Neural cell (in vitro differentiated cells): Measurements from ENCODE around the gene OR5A1. TPM values are rescaled to one million over a fixed set of nuclear protein-coding genes. Genes with fewer than 3 reads are reported as not detected.
"Not testable (repeated sequence)": the region's sequence is repeated elsewhere in the genome, so short reads cannot be mapped to it uniquely, and the experiment has no call there.

Experiments used
- H2AFZ ChIP-seq: fragments of 200-600, 300-800 bp; sonication (generic), shearing (Covaris generic); 2 replicates; pipeline ENCODE4 v1.6.0; 2014; ENCODE audit warnings: low read depth, mild to moderate bottlenecking, antibody characterized with exemption, low read length, moderate library complexity
- H3F3A ChIP-seq: fragments of 200-600 bp; shearing (Covaris generic); 2 replicates; pipeline ENCODE4 v1.6.1; 2016; ENCODE audit warnings: mild to moderate bottlenecking, moderate library complexity, mixed read lengths, antibody characterized with exemption, low read length; ENCODE audit not compliant: insufficient read depth, poor library complexity, severe bottlenecking
- H3K27ac ChIP-seq: fragments of 200-600, 300-800 bp; sonication (generic), shearing (Covaris generic); 2 replicates; pipeline ENCODE4 v1.5.1; 2014; ENCODE audit warnings: mild to moderate bottlenecking, low read length, moderate library complexity
- H3K27me3 ChIP-seq: fragments of 300-800, 200-600 bp; sonication (generic), shearing (Covaris generic); 2 replicates; pipeline ENCODE4 v1.6.0; 2014; ENCODE audit warnings: mild to moderate bottlenecking, low read depth, low read length, moderate library complexity; ENCODE audit not compliant: insufficient read depth
- H3K36me3 ChIP-seq: fragments of 300-800, 200-600 bp; sonication (generic), shearing (Covaris generic); 2 replicates; pipeline ENCODE4 v1.5.1; 2014; ENCODE audit warnings: mild to moderate bottlenecking, antibody characterized with exemption, low read length, moderate library complexity; ENCODE audit not compliant: insufficient read depth
- H3K4me2 ChIP-seq: fragments of 300-800, 200-600 bp; sonication (generic), shearing (Covaris generic); 2 replicates; pipeline ENCODE4 v1.6.0; 2014; ENCODE audit warnings: mild to moderate bottlenecking, low read length
- H3K4me3 ChIP-seq: fragments of 300-800, 200-600 bp; sonication (generic), shearing (Covaris generic); 2 replicates; pipeline ENCODE4 v1.5.1; 2014; ENCODE audit warnings: mild to moderate bottlenecking, low read length, moderate library complexity
- H3K79me2 ChIP-seq: fragments of 200-600 bp; shearing (Covaris generic); replicated peaks from 2 replicates; pipeline ENCODE4 v1.6.0; 2014; ENCODE audit warnings: mild to moderate bottlenecking, low read length, moderate library complexity; ENCODE audit not compliant: insufficient read depth
- H3K9ac ChIP-seq: fragments of 300-800, 200-600 bp; sonication (generic), shearing (Covaris generic); 2 replicates; pipeline ENCODE4 v1.6.1; 2016; ENCODE audit warnings: mild to moderate bottlenecking, low read length, mixed read lengths
- H3K9me2 ChIP-seq: fragments of 200-600 bp; shearing (Covaris generic); 2 replicates; pipeline ENCODE4 v1.6.1; 2016; ENCODE audit warnings: mild to moderate bottlenecking, low read length, mixed read lengths; ENCODE audit not compliant: insufficient read depth
- H3K9me3 ChIP-seq: fragments of 200-600, 300-800 bp; sonication (generic), shearing (Covaris generic); 2 replicates; pipeline ENCODE4 v1.6.1; 2016; ENCODE audit warnings: mild to moderate bottlenecking, mixed run types, low read length, moderate library complexity, mixed read lengths
- H4K20me1 ChIP-seq: fragments of 200-600 bp; shearing (Covaris generic); 2 replicates; pipeline ENCODE4 v1.6.1; 2016; ENCODE audit warnings: mild to moderate bottlenecking, mixed run types; ENCODE audit not compliant: insufficient read depth
- EP300 ChIP-seq: fragments of 450-650 bp; conservative IDR thresholded peaks from 2 replicates; pipeline ENCODE4 v1.6.1; 2014; ENCODE audit warnings: antibody characterized with exemption, mild to moderate bottlenecking, moderate library complexity; ENCODE audit not compliant: poor library complexity, severe bottlenecking
- EZH2 ChIP-seq: fragments of 200-600, 300-800 bp; shearing (Covaris generic), sonication (generic); IDR thresholded peaks from 2 replicates; pipeline ENCODE4 v1.6.1; 2014; ENCODE audit warnings: antibody characterized with exemption, low read length, borderline replicate concordance, mild to moderate bottlenecking; ENCODE audit not compliant: insufficient read depth, poor library complexity, severe bottlenecking
- MXI1 ChIP-seq: fragments of 450-650 bp; conservative IDR thresholded peaks from 2 replicates; pipeline ENCODE4 v1.6.1; 2014; ENCODE audit warnings: antibody characterized with exemption, mild to moderate bottlenecking; ENCODE audit not compliant: poor library complexity, severe bottlenecking
- POLR2AphosphoS5 ChIP-seq: IDR thresholded peaks from 2 replicates; pipeline ENCODE4 v1.6.1; 2012
- RAD21 ChIP-seq: fragments of 450-650 bp; conservative IDR thresholded peaks from 2 replicates; pipeline ENCODE4 v1.6.1; 2014; ENCODE audit warnings: antibody characterized with exemption, mild to moderate bottlenecking, moderate library complexity
- SMC3 ChIP-seq: fragments of 450-650 bp; conservative IDR thresholded peaks from 2 replicates; pipeline ENCODE4 v1.6.1; 2014; ENCODE audit warnings: antibody characterized with exemption, mild to moderate bottlenecking, moderate library complexity; ENCODE audit not compliant: poor library complexity
- TAF1 ChIP-seq: IDR thresholded peaks from 2 replicates; pipeline ENCODE4 v1.6.1; 2012; ENCODE audit warnings: low read depth
- polyA plus RNA-seq: library from polyadenylated mRNA; depleted of rRNA; stranded (reverse); fragments of >200 nt; gene quantifications from 2 replicates; pipeline ENCODE4 v1.2.3, GENCODE V29; 2014
- TF ChIP-seq, protein P1 (sequence below): fragments of 450-650 bp; IDR thresholded peaks from 2 replicates; pipeline ENCODE4 v1.5.1; 2014; ENCODE audit warnings: antibody characterized with exemption, mild to moderate bottlenecking, moderate library complexity; ENCODE audit not compliant: poor library complexity, severe bottlenecking
- TF ChIP-seq, protein P2 (sequence below): IDR thresholded peaks from 2 replicates; pipeline ENCODE4 v1.6.1; 2012; ENCODE audit warnings: borderline replicate concordance

Gene OR5A1
- polyA plus RNA-seq, 1 donor from 2014 or later = not detected

DNA sequence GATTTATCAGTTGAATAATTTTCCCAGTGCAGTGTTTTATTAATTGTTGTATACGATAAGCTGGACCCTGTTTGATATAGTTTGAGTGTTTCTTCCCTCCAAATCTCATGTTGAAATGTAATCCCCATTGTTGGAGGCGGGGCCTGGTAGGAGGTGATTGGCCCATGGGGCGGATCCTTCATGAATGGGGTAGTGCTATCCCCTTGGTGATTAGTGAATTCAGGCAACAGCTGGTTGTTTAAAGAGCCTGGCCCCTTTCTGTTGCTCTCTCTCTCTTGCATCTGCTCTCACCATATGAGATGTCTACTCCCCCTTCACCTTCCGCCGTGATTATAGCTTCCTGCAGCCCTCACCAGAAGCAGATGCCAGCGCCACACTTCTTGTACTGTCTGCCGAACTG, 1.5 kb downstream of the OR5A1 start:
- H2AFZ ChIP-seq = no peak overlapping the region
- H3K4me2 ChIP-seq = no peak overlapping the region
- H3K9me3 ChIP-seq = no peaks in the 10 kb centered on the region
- H3K9me2 ChIP-seq = no peaks in the 10 kb centered on the region
- no peaks in the 10 kb centered on the region for H4K20me1 ChIP-seq
- TF ChIP-seq POLR2AphosphoS5 (no peak), SMC3 (no peak), TAF1 (no peak), MXI1 (no peak), EZH2 (no peak), RAD21 (no peak), EP300 (no peak)
- TF ChIP-seq, protein P1, sequence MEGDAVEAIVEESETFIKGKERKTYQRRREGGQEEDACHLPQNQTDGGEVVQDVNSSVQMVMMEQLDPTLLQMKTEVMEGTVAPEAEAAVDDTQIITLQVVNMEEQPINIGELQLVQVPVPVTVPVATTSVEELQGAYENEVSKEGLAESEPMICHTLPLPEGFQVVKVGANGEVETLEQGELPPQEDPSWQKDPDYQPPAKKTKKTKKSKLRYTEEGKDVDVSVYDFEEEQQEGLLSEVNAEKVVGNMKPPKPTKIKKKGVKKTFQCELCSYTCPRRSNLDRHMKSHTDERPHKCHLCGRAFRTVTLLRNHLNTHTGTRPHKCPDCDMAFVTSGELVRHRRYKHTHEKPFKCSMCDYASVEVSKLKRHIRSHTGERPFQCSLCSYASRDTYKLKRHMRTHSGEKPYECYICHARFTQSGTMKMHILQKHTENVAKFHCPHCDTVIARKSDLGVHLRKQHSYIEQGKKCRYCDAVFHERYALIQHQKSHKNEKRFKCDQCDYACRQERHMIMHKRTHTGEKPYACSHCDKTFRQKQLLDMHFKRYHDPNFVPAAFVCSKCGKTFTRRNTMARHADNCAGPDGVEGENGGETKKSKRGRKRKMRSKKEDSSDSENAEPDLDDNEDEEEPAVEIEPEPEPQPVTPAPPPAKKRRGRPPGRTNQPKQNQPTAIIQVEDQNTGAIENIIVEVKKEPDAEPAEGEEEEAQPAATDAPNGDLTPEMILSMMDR = no peak
- TF ChIP-seq, protein P2, sequence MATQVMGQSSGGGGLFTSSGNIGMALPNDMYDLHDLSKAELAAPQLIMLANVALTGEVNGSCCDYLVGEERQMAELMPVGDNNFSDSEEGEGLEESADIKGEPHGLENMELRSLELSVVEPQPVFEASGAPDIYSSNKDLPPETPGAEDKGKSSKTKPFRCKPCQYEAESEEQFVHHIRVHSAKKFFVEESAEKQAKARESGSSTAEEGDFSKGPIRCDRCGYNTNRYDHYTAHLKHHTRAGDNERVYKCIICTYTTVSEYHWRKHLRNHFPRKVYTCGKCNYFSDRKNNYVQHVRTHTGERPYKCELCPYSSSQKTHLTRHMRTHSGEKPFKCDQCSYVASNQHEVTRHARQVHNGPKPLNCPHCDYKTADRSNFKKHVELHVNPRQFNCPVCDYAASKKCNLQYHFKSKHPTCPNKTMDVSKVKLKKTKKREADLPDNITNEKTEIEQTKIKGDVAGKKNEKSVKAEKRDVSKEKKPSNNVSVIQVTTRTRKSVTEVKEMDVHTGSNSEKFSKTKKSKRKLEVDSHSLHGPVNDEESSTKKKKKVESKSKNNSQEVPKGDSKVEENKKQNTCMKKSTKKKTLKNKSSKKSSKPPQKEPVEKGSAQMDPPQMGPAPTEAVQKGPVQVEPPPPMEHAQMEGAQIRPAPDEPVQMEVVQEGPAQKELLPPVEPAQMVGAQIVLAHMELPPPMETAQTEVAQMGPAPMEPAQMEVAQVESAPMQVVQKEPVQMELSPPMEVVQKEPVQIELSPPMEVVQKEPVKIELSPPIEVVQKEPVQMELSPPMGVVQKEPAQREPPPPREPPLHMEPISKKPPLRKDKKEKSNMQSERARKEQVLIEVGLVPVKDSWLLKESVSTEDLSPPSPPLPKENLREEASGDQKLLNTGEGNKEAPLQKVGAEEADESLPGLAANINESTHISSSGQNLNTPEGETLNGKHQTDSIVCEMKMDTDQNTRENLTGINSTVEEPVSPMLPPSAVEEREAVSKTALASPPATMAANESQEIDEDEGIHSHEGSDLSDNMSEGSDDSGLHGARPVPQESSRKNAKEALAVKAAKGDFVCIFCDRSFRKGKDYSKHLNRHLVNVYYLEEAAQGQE = no peak
- H3K27ac ChIP-seq = no peak overlapping the region
- no peak overlapping the region for H3K4me3 ChIP-seq
- H3K79me2 ChIP-seq = no peaks in the 10 kb centered on the region
- H3K9ac ChIP-seq = no peak overlapping the region
- H3K36me3 ChIP-seq = no peaks in the 10 kb centered on the region
- H3K27me3 ChIP-seq = no peaks in the 10 kb centered on the region
- H3F3A ChIP-seq = no peaks in the 10 kb centered on the region

DNA sequence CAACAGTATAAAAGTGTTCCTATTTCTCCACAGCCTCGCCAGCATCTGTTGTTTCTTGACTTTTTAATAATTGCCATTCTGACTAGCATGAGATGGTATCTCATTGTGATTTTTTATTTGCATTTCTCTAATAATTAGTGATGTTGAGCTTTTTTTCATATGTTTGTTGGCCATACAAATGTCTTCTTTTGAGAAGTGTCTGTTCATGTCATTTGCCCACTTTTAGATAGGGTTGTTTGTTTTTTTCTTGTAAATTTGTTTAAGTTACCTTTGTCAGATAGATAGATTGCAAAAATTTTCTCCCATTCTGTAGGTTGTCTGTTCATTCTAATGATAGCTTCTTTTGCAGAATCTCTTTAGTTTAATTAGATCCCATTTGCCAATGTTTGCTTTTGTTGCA, 9.4 kb downstream of the OR5A1 start:
- not testable (repeated sequence) for H3K27me3 ChIP-seq

DNA sequence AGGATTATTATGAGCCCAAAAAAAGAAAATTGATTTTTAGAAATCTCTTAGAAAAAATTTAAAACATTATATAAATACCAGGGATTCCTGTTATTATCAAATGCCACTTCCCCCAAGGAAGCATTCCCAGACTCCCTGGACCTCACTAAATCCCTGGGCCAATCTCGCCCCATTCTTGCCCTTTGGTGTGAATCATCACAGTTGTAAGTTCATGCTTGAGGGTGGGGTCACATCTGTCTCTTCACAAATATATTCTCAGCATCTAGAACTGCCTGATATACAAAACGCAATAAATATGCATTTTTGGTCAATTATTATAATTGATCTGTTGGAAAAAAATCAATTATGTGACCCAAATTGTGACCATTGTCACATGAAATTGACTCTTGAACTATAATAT, 12.2 kb downstream of the OR5A1 start:
- H3K9me2 ChIP-seq = no peaks in the 10 kb centered on the region
- no peak overlapping the region for H3K4me3 ChIP-seq
- no peaks in the 10 kb centered on the region for H4K20me1 ChIP-seq
- H3K4me2 ChIP-seq = no peak overlapping the region
- TF ChIP-seq, protein P2 = no peak
- no peak for TF ChIP-seq RAD21
- no peak for TF ChIP-seq SMC3
- TF ChIP-seq EZH2 = no peak
- TF ChIP-seq, protein P1 = no peak
- no peak for TF ChIP-seq POLR2AphosphoS5
- no peak for TF ChIP-seq TAF1
- no peak for TF ChIP-seq EP300
- no peak for TF ChIP-seq MXI1
- H3K36me3 ChIP-seq = no peaks in the 10 kb centered on the region
- H3K27ac ChIP-seq = no peak overlapping the region
- H3F3A ChIP-seq = no peaks in the 10 kb centered on the region
- no peaks in the 10 kb centered on the region for H3K27me3 ChIP-seq
- H2AFZ ChIP-seq = no peak overlapping the region
- no peaks in the 10 kb centered on the region for H3K79me2 ChIP-seq
- no peak overlapping the region for H3K9ac ChIP-seq
- no peaks in the 10 kb centered on the region for H3K9me3 ChIP-seq

More for the DNA sequence above, 9.4 kb downstream of the OR5A1 start:
- not testable (repeated sequence) for H3F3A ChIP-seq, H3K4me3 ChIP-seq, H2AFZ ChIP-seq, H4K20me1 ChIP-seq, H3K4me2 ChIP-seq, H3K9ac ChIP-seq, H3K36me3 ChIP-seq, H3K27ac ChIP-seq, H3K9me3 ChIP-seq, H3K9me2 ChIP-seq, H3K79me2 ChIP-seq
